ENCODE data around the gene ANKRD40.
"Not testable (repeated sequence)": the region's sequence is repeated elsewhere in the genome, so short reads cannot be mapped to it uniquely, and the experiment has no call there.

Gene ANKRD40

GRCh38 chr17:50710650-50711049, 2.9 kb upstream of the ANKRD40 start:
- no peak for DNase-seq

GRCh38 chr17:50710025-50710424, 2.3 kb upstream of the ANKRD40 start:
- no peak for DNase-seq

- DNase-seq, result not testable (repeated sequence)
Measured at GRCh38 chr17:50709053-50709452, 1.3 kb upstream of the ANKRD40 start.

- peak in 6 of 14 donors; percentile 10 to 71 (median 34) for DNase-seq
Measured at GRCh38 chr17:50708050-50709000, 611 bp upstream of the ANKRD40 start.

- no peak for DNase-seq
Measured at GRCh38 chr17:50703162-50703561, 4.6 kb downstream of the ANKRD40 start.

- DNase-seq, result no peak
Measured at GRCh38 chr17:50699410-50699809, 8.3 kb downstream of the ANKRD40 start.

- DNase-seq, result no peak
Measured at GRCh38 chr17:50697663-50698272, 9.9 kb downstream of the ANKRD40 start.

GRCh38 chr17:50697062-50697461, 10.7 kb downstream of the ANKRD40 start:
- no peak for DNase-seq

GRCh38 chr17:50696365-50696879, 11.3 kb downstream of the ANKRD40 start:
- DNase-seq, result no peak

GRCh38 chr17:50693036-50693682, 14.6 kb downstream of the ANKRD40 start:
- DNase-seq, result no peak

- no peak for DNase-seq
Measured at GRCh38 chr17:50692448-50693035, 15.2 kb downstream of the ANKRD40 start.

GRCh38 chr17:50691550-50692447, 15.9 kb downstream of the ANKRD40 start:
- peak in 1 of 14 donors; percentile 62 for DNase-seq

- DNase-seq, result no peak
Measured at GRCh38 chr17:50690887-50691549, 16.7 kb downstream of the ANKRD40 start.

- DNase-seq, result peak in 10 of 14 donors; percentile 6 to 67 (median 34)
Measured at GRCh38 chr17:50689956-50690886, 17.5 kb downstream of the ANKRD40 start.

GRCh38 chr17:50689251-50689650, 18.5 kb downstream of the ANKRD40 start:
- DNase-seq, result peak in 1 of 14 donors; percentile 36

GRCh38 chr17:50688245-50688644, 19.5 kb downstream of the ANKRD40 start:
- no peak for DNase-seq

GRCh38 chr17:50687200-50688066, 20.3 kb downstream of the ANKRD40 start:
- DNase-seq, result peak in 2 of 14 donors; percentile 25 to 38

- DNase-seq, result peak in 7 of 14 donors; percentile 25 to 86 (median 30)
Measured at GRCh38 chr17:50686494-50687199, 21.1 kb downstream of the ANKRD40 start.

Data from C1 segment of cervical spinal cord (tissue), 14 donors.